ENCODE measurements around the gene MYO5B. TPM values are rescaled to one million over a fixed set of nuclear protein-coding genes. Genes with fewer than 3 reads are reported as not detected.
"Not testable (repeated sequence)": the region's sequence is repeated elsewhere in the genome, so short reads cannot be mapped to it uniquely, and the experiment has no call there.

MYO5B gene
- total RNA-seq, 1 experiment from 2014 or later = 31.6 TPM

DNA sequence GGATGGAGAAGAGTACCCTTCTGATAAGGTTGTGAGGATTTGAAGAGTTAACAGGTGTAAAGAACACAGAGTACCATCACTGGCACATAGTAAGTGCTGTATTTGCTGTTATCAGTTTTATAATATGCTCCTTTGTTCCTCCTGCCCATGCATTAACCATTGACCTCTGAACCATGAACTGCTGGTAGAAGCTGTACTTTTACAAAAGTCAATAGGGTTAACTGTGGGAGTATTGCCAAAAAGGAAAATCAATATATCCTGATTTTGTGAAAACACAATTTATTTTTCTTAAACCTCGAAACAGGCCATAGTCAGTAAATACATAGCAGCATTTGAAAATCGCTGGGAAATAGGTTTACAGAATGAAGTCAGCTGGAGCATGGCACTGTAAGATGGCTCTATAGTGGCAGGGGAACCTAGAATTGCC lies 362.7 kb downstream of the MYO5B start:
- H3K36me3 ChIP-seq = peaks cover 12% of the 10 kb centered on the region
- H3K4me3 ChIP-seq = no peak overlapping the region
- H3K9me3 ChIP-seq = peaks cover 12% of the 10 kb centered on the region
- DNase-seq = no peak
- no peaks in the 10 kb centered on the region for H3K27me3 ChIP-seq

DNA sequence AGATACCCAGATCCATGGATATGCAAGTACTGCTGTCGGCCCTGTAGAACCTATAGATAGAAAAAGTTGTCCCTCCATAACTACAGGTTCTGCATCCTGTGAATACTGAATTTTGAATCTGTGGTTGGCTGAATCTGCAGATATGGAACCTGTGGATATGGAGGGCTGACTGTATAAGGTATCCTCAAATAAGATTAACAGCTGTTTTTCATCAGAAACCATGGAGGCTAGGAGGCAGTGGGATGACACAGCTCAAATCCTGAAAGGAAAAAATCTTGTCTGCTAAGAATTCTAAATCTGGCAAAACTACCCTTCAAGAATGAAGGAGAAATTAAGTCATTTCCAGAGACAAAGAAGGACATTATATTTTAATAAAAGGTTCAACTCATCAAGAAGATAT lies 367.0 kb downstream of the MYO5B start:
- Histone ChIP-seq H3K4me3 (no peak overlapping the region), H3K27me3 (no peaks in the 10 kb centered on the region), H3K9me3 (peaks cover 12% of the 10 kb centered on the region), H3K36me3 (peaks cover 18% of the 10 kb centered on the region)
- DNase-seq = no peak

DNA sequence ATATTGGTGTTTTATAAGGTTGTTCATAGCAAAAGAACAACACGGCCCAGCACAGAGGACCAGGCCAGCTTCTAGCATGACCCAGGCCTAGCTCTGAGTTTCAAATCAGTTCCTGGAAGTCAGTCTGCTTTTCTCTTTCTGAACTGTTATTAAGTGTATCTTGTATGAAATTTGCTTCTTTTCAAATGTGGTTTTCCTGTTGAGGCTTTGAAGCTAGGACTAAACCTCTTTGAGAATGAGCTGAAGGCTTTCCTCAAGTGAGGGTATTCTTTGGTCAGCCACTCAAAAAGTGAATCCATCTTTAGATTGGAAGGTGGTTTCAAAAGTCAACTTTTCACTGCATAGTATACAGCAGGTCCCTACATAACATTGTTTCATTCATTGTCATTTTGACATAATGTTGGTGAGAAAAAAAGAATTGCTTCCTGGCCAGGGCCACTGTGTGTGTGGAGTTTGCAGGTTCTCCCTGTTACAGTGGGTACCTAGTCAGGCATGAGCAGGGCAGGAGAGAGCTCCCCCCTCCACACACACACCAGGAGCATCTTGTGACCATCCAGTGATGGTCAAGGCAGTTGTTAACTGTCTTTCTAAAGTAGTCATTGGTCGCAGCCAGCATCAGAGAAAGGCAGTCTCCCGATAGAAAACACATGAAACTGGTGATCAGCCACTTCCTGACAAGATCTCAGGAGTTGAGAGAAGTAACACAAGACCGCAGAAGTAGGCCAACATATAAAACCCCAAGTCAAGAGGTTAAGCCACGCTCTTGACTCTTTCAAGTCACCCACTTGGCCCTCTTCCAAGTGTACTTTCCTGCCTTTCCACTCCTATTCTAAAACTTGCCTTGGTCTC lies 374.9 kb downstream of the MYO5B start:
- no peaks in the 10 kb centered on the region; the same call in none of the 2 replicates for H3K36me3 ChIP-seq
- no peak for DNase-seq
- H3K9me3 ChIP-seq = no peaks in the 10 kb centered on the region
- no peak overlapping the region for H3K4me3 ChIP-seq
- no peaks in the 10 kb centered on the region for H3K27me3 ChIP-seq

DNA sequence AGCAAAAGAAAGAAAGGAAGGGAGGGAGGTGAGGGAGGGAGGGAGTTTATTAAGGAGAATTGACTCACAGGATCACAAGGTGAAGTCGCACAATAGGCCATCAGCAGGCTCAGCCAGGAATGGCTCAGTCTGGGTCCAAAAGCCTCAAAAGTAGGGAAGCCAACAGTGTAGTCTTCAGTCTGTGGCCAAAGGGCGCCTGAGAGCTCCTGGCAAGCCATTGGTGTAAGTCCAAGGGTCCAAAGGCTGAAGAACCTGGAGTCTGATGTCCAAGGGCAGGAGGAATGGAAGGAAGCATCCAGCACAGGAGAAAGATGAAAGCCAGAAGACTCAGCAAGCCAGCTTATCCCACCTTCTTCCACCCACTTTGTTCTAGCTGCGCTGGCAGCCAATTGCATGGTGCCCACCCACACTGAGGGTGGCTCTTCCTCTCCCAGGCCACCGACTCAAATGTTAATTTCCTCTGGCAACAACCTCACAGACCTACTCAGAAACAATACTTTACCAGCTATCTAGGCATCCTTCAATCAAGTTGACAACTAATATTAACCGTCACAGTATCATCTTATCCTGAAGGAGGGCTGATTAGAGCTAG lies 375.8 kb downstream of the MYO5B start:
- no peak for DNase-seq
- Histone ChIP-seq H3K4me3 (no peak overlapping the region), H3K27me3 (no peaks in the 10 kb centered on the region), H3K9me3 (no peaks in the 10 kb centered on the region), H3K36me3 (no peaks in the 10 kb centered on the region; the same call in 1 of the 2 replicates)

DNA sequence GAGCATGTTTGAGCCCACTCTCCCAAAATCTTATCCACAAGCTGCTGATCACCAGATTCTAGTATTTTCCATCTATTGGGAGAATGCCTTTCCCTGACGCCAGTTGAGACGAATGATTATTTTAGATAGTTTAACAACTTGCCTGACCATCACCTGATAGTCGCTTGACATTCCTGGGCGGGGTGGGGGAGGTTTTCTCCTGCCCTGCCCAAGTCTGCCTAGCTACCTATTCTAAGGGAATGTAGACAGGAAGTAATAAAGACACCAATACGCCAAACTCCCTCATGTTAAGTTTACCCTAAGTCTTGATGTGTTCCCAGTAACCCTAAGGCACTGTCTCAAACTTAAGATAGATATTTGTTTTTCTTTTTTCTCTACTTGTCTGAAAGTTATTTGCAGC lies 377.0 kb downstream of the MYO5B start:
- H3K9me3 ChIP-seq = no peaks in the 10 kb centered on the region
- no peaks in the 10 kb centered on the region for H3K27me3 ChIP-seq
- H3K4me3 ChIP-seq = no peak overlapping the region
- no peaks in the 10 kb centered on the region; the same call in 1 of the 2 replicates for H3K36me3 ChIP-seq
- no peak for DNase-seq

DNA sequence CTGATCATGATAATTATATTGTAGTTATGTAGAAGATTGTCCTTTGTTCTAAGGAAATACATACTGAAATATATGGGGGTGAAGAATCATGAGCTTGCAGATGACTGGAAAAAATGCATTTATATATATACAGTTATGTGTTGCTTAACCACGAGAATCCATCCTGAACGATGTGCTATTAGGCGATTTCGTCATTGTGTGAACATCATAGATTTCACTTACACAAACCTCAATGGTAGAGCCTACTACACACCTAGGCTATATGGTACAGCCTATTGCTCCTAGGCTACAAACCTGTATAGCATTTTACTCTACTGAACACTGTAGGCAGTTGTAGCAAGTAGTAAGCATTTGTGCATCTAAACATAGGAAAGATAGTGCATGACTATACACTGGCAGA lies 379.0 kb downstream of the MYO5B start:
- no peak for DNase-seq
- Histone ChIP-seq H3K36me3 (no peaks in the 10 kb centered on the region; the same call in 1 of the 2 replicates), H3K4me3 (no peak overlapping the region), H3K27me3 (no peaks in the 10 kb centered on the region), H3K9me3 (no peaks in the 10 kb centered on the region)

DNA sequence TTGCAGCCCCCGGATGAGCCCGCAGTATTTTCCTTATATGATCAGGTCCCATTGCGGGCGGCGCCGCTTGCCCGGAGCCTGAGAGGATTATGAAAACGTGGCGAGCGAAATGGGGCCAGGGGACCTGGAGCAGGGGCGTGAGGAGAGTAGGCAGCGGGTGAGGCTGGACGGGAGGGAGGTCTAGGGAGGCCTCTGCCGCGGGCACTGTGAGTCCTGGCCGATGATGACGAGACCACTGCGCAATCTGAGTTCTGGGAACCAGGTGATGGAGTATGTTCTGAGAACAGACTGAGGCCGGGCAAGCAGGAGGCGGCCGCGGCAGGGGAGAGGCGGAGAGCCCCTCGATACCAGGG lies 380.8 kb downstream of the MYO5B start:
- H3K4me3 ChIP-seq = peak overlapping the region; percentile 82
- DNase-seq = peak; percentile 55
- no peaks in the 10 kb centered on the region; the same call in 1 of the 2 replicates for H3K36me3 ChIP-seq
- peaks cover 4% of the 10 kb centered on the region; the same call in 1 of the 2 replicates for H3K9me3 ChIP-seq
- no peaks in the 10 kb centered on the region for H3K27me3 ChIP-seq

DNA sequence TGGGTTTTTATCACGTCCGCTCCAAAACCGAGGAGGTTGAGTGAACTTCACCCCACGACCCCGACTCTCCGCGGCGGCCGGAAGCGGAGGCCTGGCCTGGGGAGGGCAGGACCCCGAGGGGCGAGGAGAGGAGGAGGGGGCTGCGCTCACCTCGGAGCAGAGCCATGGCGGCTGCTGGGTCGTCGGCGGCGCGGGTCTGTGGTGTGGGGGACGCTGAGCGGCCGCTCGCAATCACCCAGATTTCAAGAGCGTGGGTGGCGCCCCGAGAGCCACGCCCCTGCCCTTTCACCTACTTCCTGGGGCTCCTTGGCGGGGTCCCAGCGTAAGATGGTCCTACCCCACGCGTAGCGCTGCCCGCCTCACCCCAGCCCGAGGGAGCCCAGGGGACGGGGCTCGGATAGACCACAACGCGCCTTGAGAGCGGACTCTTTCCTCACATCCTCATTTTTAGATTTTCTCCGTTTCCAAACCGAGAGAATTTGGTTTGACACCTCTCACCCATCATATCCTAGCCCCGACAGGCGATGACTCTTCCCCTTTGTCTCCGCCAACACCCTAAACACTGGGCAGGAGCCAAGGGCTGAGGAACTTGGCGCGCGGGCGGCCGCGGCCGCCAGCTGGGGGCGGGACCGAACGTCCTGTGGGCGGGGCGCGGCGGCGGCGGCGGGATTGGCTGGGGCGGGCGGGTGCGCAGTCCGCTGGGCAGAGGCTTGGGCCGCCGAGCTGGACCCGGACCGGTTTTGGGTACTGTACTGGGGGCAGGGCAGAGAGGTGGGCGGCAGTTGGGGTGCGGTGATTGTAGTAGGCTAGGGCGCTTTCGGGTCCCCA lies 381.4 kb downstream of the MYO5B start, which contains the start of gene ACAA2:
Gene ACAA2 (minus strand): TSS at position 215 of the 828 bp plus-strand sequence. CDS start 49 bp downstream, at position 166.
- Histone ChIP-seq H3K4me3 (peak within 1 kb of the TSS; percentile 82), H3K27me3 (no peaks in the 10 kb centered on the region), H3K36me3 (no peaks in the 10 kb centered on the region; the same call in 1 of the 2 replicates), H3K9me3 (peaks cover 4% of the 10 kb centered on the region; the same call in 1 of the 2 replicates)
- peak; percentile 84 for DNase-seq

DNA sequence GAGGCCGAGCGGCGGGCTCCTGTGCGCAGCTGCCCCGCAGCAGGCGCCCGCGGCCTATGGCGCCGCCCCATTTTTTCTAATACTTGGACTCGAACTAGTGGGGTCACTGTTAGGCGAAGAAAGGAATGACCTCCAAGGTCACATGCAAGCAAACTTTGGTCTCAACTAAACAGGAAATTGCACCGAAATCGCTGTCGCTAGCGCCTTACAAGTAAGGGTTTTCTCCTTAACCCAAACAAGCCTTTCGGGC lies 382.0 kb downstream of the MYO5B start:
- peak; percentile 49 for DNase-seq
- H3K27me3 ChIP-seq = no peaks in the 10 kb centered on the region
- H3K36me3 ChIP-seq = no peaks in the 10 kb centered on the region; the same call in 1 of the 2 replicates
- H3K9me3 ChIP-seq = peaks cover 4% of the 10 kb centered on the region; the same call in 1 of the 2 replicates
- H3K4me3 ChIP-seq = peak overlapping the region; percentile 82

DNA sequence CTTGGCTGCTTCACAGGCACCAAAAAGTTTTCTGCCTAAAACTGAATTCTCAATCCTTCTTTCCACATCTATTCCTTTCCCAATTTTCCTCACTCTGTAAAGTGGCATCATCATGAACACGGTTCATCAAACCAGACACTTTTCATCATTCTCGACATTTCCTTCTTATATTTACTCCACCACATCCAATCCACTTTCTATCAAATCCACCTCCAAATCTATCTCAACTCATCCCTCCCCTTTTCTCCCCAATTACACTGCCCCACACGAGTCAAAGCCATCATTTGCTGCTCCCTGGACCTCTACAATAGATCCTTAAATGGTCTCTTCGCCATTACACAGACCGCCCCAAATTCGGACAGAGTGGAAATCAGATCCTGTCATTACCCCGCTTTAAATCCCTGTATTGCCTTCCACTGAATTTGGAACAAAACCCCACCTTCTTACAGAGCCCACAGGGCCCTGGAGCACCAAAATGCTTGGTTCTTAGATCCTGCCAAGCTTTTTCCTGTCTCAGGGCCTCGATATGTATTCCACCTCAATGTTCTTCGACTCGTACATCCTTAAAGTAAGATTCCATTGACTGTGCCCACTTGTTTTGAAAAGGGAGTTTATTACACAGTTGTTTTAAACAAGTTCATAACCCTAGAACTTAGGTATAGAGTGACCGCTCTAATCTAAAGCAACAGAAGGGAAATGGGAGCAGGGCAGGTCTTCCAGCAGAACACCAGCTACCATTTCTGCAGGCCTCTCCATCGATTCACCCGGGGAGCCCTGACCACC lies 382.5 kb downstream of the MYO5B start:
- no peak for DNase-seq
- Histone ChIP-seq H3K4me3 (peak overlapping the region; percentile 82), H3K36me3 (no peaks in the 10 kb centered on the region; the same call in 1 of the 2 replicates), H3K9me3 (peaks cover 4% of the 10 kb centered on the region; the same call in 1 of the 2 replicates), H3K27me3 (no peaks in the 10 kb centered on the region)

DNA sequence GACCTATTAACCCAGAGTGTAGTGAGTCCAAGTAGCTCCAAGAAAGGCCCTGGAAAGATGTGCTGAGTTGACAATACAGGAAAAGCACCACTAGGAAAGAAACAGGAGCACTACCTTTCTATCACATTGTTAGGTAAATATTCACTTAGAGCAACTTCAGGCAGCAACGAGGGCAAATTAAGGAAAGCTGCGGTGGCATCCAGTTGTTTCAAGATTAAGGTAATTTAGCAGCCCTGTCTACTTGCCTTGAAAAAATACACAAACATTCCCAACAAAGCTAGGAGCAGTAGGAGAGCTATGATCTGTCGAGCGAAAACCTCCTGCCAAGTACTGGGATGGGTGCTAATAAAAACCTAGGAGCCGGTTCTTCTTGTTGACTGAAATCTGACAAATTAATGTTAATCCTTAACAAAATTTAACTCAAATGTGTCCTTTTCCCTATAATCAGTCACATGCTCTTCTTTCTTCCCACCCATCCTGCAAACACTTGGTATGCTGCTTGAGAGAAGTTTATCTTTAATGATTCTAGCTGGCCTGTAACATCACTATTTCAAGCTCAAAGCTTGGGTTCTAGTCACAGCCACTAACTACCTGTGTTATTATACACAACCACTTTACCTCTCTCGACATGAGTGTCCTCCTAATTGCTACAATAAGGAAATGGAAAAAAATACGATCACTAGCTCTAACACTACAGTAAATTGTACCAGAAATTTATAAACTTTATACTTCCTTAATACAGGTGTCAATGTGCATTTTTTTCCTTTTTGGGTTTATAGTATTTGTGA lies 383.6 kb downstream of the MYO5B start:
- no peaks in the 10 kb centered on the region for H3K36me3 ChIP-seq
- H3K27me3 ChIP-seq = no peaks in the 10 kb centered on the region
- DNase-seq = no peak
- peak overlapping the region; percentile 82 for H3K4me3 ChIP-seq
- H3K9me3 ChIP-seq = peaks cover 4% of the 10 kb centered on the region; the same call in 1 of the 2 replicates

DNA sequence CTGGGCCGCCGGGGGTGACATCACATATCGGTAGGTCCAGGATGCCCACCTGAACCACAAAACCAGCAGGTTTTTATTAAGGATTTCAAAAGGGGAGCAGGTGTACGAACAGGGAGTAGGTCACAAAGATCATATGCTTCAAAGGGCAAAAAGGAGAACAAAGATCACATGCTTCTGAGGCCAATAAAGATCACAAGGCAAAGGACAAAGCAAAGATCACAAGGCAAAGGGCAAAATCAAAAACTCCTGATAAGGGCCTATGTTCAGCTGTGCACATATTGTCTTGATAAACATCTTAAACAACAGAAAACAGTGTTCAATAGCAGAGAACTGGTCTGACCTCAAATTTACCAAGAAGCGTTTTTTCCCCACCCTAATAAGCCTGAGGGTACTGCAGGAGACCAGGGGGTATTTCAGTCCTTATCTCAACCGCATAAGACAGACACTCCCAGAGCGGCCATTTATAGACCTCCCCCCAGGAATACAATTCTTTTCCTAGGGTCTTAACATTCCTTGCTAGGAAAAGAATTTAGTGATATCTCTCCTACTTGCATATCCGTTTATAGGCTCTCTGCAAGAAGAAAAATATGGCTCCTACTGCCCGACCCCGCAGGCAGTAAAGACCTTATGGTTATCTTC lies 386.3 kb downstream of the MYO5B start:
- H3K9me3 ChIP-seq, H3K4me3 ChIP-seq, H3K27me3 ChIP-seq, DNase-seq, H3K36me3 ChIP-seq: not testable (repeated sequence)

DNA sequence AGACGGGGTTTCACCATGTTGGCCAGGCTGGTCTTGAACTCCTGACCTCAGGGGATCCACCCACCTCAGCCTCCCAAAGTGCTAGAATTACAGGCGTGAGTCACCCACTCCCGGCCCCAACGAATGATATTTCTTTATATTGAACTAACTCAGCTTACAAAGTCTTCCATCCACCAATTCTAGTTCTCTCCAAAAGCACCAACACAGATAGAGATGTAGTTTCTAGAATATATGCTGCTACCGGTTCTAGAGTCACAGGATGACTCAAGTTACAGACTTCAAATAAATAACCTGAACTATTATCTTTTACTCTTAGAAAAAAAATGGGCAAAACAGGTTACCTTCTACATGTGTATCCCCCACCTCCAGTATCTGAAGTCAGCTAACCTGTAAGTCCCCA lies 390.9 kb downstream of the MYO5B start:
- H3K27me3 ChIP-seq = no peaks in the 10 kb centered on the region
- H3K9me3 ChIP-seq = no peaks in the 10 kb centered on the region; the same call in 1 of the 2 replicates
- peaks cover 14% of the 10 kb centered on the region for H3K36me3 ChIP-seq
- no peak overlapping the region for H3K4me3 ChIP-seq
- DNase-seq = no peak

DNA sequence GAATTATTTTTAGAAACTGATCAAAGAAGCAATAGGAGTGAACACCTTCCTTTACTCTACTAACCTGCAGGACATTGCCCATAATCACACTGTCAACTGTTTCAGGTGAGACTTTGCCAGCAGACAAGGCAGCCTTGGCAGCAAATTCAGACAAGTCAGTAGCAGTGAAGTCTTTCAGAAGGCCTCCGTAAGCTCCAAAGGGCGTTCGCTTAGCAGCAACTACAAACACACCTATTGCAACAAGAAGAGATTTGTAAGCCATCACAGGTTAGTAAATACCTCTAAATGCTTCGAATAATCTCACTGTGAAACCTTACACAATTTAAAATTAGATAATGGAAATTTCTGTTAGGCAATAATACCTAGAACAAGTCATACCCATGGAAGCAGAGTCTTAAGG lies 392.3 kb downstream of the MYO5B start:
- no peak for DNase-seq
- Histone ChIP-seq H3K9me3 (no peaks in the 10 kb centered on the region; the same call in 1 of the 2 replicates), H3K4me3 (no peak overlapping the region), H3K27me3 (no peaks in the 10 kb centered on the region), H3K36me3 (peaks cover 15% of the 10 kb centered on the region)

DNA sequence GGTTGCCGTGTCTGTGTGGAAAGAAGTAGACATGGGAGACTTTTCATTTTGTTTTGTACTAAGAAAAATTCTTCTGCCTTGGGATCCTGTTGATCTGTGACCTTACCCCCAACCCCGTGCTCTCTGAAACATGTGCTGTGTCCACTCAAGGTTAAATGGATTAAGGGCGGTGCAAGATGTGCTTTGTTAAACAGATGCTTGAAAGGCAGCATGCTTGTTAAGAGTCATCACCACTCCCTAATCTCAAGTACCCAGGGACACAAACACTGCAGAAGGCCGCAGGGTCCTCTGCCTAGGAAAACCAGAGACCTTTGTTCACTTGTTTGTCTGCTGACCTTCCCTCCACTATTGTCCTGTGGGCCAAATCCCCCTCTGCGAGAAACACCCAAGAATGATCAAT lies 394.5 kb downstream of the MYO5B start:
- H3K27me3 ChIP-seq, H3K9me3 ChIP-seq, DNase-seq, H3K4me3 ChIP-seq: not testable (repeated sequence)
- H3K36me3 ChIP-seq = peaks cover 28% of the 10 kb centered on the region

Data from MG63 (cell line).